GM19025 (cell line): ENCODE data around the gene ACADM.
"Not testable (repeated sequence)": the region's sequence is repeated elsewhere in the genome, so short reads cannot be mapped to it uniquely, and the experiment has no call there.

Experiments used
- ATAC-seq: cut with Tn5 transposase; IDR thresholded peaks from one replicate; pipeline ENCODE4 v1.9.1; 2021; ENCODE audit warnings: mild to moderate bottlenecking, low read depth, moderate library complexity; ENCODE audit not compliant: unreplicated experiment

Gene ACADM

DNA sequence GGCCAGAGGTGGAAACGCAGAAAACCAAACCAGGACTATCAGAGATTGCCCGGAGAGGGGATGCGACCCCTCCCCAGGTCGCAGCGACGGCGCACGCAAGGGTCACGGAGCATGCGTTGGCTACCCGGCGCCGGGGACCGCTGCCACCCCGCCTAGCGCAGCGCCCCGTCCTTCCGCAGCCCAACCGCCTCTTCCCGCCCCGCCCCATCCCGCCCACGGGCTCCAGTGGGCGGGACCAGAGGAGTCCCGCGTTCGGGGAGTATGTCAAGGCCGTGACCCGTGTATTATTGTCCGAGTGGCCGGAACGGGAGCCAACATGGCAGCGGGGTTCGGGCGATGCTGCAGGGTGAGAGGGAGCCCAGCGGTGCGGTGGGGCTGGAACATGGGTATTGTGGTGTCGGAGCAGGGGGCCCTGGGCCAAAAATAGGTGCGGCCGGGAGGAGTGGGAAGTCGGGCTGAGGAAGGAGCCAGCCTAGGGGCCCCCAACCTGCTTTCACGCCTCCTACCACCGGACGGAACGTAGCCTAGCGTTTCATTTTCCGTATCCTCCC is at the start of gene ACADM:
ACADM (plus strand) TSS at position 238 of the 551 bp plus-strand sequence; CDS start at position 317, 79 bp downstream.
- peak; percentile 92 for ATAC-seq

DNA sequence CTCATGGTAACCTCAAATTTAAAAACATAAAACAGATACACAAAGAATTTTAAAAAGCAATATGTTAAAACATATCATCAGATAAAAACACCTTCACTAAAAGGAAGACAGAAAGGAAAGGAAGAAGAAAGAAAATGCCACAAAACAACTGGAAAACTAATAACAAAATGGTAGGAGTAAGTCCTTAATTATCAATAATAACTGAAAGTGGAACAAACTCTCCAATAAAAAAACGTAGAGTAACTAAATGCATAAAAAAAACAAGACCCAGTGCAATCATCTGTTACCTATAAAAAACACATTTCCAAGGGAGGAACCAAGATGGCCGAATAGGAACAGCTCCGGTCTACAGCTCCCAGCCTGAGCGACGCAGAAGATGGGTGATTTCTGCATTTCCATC is 47.1 kb upstream of the ACADM start:
- no peak for ATAC-seq

DNA sequence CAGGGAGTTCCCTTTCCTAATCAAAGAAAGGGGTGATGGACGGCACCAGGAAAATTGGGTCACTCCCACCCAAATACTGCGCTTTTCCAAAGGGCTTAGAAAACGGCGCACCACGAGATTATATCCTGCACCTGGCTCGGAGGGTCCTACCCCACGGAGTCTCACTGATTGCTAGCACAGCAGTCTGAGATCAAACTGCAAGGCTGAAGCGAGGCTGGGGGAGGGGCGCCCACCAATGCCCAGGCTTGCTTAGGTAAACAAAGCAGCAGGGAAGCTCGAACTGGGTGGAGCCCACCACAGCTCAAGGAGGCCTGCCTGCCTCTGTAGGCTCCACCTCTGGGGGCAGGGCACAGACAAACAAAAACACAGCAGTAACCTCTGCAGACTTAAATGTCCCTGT is 46.5 kb upstream of the ACADM start:
- ATAC-seq, result not testable (repeated sequence)

DNA sequence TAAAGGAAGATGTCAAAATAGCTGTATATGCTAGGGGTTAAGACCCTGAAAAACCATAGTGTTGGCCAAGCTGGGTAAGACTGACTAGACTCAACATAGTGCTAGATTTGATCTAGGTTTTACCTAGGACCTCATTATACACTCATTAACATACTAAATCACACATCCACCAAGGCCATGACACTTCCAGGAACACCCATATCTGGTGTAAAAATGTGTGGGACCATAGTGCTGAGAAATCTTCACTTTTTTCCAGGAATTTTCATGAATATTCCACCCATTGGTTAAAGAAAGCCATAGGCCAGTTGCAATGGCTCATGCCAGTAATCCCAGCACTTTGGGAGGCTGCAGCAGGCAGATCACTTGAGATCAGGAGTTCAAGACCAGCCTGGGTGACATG is 34.0 kb upstream of the ACADM start:
- ATAC-seq, result no peak

DNA sequence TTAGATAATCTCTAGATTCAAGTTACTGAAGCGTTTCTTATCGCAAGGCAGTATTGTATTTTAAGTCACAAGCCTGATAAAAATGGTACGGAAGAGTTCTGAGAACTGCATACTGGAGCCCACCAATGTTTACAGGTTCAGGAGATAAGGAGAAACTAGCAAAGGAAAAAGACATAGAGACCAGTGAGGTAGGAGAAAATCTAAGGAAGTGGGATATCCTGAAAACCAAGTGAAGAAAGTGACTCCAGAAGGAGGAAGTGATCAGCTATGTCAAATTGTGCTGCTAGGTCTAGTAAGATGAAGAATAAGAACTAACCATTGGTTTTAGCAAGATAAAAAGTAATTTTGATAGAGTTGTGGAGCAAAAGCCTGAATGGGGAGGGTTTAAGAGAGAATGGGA is 31.0 kb upstream of the ACADM start:
- ATAC-seq, result no peak

DNA sequence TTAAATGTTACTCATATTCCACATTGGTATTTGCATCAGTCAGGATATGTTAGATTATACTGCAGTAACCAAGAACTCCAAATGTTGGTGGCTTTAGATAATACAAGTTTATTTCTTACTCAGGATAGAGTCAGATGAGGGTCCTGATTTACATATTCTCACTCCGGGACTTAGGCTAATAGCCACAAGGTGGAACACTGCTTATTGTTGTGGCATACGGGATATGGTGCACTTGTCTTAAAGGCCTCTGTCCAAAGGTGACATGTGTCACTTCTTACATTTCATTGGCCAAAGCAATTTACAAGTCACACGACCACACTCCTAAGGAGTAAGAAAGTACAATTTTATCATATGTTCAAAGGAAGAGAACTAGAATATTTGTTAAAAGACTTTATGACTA is 28.5 kb upstream of the ACADM start:
- ATAC-seq, result no peak

DNA sequence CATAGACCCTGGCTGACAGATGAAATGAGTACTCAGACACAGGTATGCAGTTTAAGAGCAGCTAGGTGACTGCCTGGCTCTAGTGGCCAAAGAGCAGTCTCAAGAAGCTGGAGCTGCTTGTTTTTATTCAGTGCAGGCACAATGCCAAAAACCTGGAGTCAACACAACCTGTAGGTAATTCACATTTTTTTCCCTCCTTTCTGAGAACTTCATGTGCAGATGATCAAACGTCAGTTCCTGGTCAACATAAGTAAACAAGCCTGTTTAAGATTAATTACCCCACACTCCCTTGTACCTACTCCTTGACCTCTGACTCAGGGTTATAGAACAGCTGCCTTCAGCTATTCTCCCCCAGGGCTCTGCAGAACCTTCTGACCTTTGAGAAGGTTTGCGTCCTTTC is 17.3 kb upstream of the ACADM start:
- no peak for ATAC-seq

DNA sequence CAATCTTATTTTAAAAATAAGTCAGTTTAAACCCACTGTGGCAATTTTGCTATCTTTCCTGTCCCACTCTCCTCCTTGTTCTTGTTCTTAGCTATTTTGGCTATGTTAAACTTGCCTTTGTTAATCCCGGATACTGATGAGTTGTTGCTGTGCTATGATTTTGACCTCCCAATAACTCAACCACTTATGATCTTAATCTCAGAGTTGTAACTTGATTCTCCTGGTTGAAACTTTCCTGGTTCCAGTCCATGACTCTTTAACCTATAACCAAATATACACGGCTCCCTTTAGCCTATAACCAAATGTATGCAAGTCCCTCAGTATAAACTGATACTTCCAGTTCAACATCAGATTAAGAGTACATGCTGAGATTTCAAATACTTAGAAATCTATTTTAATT is 15.6 kb upstream of the ACADM start:
- no peak for ATAC-seq

DNA sequence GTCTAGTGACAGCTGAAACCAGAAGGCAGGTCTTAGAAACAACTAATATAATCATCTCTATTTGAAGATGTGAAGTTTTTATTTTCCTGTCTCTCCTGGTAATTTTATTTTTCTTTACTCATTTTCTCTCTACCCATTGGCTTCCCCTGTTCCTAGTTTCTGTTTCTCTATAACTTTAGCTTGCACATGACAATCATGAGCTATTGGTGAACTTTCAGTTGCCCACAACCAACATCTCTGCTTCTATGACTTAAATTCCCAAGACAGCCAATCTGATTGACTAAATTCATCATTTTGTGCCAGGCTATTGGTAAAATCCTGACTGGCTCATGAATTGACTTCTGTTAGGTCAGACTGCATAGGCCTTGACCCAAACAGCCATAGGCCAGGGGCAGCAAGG is 13.7 kb upstream of the ACADM start:
- ATAC-seq, result no peak

DNA sequence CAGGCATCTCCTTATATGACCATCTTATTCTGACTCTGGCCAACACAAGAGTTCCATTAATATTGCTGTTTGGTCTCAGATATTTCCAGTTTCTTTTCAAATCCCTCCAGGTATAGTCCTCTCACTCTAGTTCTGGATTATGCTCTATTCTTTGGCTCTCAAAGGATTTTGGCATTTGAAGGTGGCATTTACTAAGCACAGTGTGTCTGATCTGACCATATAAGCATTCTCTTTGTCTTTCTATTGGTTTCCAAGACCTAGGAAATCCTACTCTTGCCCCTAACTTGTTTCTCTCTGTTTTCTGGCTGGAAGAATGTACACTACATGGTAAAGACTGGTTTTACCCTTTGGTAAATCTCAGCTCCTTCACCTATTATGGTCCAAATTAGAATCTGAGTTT is 12.7 kb upstream of the ACADM start:
- ATAC-seq, result no peak

DNA sequence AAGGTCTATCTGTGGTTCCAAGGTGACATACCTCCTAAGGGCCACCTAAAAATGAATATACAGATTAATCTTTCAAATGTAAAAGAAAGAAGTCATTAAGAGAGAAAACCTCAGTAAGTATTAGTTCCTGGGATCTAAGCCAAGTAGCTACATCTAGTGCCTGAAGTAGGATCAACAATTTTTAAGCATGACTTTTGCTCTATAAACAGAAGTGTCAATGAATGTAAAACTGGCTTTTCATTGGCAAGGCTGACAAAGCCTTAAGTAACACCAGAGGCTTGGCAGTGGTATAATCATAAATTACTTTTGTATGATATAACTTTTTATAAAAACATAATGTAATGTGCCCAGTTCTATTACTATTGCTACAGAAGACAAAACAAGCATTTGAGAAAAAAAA is 12.2 kb upstream of the ACADM start:
- no peak for ATAC-seq

DNA sequence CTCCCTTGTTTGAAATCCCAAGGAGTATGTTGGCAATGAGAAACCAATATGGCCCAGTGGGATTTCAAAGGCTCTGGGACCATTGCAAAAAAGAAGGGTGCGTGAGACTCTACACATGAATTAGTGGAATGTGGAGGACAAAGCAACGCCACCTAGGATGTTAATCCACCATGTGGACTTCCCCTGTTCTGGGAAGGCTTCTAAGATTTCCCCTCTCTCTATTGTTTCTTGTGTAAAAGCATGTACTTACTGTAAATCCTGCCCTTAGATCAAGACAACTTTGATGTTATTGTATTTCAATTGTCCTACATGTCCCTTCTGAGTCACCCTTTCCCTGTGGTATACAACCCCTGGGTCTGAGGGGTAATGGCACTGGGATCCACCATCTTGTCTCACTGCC is 4.7 kb upstream of the ACADM start:
- no peak for ATAC-seq

DNA sequence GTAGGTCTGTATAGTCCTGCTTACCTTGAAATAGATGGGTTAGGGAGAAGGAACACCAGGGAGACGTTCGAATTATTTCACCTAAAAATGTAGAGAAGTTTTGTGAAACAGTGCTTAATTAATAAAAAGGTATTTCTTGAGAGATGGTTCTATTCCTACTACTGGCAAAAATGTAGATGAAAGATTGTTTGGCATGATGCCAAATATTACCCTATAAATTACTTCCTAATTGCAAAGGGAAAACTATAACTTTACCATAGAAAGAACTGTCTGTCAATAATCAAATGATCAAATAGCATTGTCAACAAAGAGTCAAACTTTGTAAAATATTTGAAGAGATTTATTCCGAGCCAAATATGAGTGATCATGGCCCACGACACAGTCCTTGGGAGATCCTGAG is 4.2 kb upstream of the ACADM start:
- no peak for ATAC-seq

DNA sequence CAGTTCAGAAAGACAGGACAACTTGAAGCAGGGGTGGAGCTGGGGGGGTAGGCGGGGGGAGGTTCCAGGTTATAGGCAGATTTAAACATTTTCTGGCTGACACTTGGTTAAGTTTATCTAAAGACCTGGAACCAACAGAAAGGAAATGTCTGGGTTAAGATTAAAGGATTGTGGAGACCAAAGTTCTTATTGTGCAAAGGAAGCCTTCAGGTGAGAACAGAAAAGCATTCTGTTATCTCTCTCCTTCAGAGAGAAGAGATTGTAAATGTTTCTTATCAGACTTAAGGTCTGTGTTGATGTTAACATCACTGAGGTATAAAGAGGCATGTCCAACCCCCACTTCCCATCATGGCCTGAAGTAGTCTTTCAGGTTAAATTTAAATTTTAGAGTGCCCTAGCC is 3.7 kb upstream of the ACADM start:
- ATAC-seq, result no peak

DNA sequence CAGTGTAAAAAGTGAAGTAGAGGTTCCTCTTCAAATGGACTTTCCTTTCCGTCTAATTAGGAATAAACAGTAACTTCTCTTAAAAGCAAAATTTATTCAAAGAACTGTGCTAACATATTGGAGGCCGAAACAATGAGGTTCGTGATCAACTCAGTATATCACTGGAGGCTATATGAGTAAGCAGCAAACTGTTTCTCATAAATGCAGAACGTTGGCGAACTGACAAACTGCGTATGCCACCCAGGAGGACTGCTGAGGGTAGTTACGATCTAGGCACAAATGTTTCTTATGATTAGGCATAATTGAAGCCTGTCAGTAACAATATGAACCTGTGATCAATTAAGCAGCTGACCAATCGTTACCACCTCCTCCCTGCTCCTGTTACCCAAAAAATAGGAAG is 2.3 kb upstream of the ACADM start:
- ATAC-seq, result not testable (repeated sequence)

DNA sequence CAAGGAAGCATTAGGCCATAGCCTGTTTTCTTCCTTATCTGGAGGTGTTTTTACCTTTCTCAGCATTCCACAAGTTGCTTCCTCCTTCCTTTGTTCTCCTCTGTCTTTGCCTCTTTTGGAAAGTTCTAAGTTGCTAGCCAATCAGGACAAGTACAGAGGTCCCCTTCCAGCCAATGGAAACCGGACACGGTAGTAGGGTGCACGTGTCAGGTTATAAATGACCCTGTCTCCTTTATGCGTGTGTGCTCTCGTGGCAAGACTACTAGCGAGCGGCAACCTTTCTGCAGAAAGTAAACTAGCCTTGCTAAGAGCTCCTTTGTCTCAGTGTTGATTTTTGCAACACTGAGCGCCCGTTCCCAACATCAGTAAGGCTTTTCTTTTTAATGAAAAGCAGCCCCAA is 1.5 kb upstream of the ACADM start:
- no peak for ATAC-seq

DNA sequence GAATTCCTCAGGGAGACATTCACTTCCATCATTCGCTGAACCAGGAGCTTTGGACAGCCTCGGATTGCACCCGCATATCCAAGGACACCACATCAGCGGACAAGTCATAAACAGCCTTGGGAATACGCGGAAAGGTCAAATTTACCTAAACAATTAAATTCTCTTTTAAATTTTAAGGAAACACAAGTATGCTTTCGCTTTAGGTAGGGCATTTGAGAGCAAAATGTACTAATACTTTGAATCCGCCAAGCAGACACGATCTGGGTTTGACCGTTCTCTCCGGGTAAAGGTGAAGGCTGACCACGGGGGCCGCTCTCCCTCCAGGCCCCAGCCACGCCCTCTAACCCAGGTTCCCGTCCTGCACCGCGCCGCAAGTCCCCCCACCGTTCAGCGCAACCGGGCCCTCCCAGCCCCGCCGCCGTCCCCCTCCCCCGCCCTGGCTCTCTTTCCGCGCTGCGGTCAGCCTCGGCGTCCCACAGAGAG is 479 bp upstream of the ACADM start:
- peak; percentile 64 for ATAC-seq

DNA sequence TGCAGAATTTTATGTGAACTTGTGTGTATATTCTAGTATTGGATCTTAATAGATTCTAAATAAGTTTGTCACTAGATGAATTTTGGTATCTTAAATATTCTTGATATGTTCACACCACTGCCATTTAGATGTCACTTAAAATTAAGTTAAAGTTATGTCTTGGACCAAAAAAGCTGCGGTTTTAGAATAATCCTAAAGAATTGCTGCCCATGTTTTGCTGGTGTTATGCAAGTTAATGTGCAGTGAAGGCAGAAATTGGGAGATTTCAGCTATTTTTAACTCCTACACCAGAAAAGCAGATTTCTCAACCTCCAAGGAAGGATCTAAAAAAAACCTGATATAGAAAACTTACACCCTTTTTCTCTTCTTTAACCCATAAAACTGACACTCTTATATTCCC is 757 bp downstream of the ACADM start:
- no peak for ATAC-seq

DNA sequence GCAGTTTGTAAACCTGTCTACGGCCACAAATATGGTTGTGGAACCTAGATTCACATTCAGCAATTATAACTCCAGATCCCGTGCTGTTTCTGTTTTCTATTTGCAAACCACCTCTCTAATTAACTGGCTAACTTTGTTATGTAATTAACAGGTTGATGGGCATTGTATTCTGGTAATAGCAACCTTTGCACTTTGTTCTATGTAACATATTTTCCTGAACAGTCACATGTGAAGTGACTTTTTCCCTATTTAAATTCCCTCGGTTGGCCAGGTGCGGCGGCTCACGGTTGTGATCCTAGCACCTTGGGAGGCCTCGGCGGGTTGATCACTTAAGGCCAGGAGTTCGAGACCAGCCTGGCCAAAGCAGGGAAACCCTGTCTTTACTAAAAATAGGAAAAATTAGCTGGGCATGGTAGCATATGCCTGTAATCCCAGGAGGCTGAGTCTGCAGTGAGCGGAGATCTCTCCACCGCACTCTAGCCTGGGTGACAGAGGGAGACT is 1.4 kb downstream of the ACADM start:
- no peak for ATAC-seq

DNA sequence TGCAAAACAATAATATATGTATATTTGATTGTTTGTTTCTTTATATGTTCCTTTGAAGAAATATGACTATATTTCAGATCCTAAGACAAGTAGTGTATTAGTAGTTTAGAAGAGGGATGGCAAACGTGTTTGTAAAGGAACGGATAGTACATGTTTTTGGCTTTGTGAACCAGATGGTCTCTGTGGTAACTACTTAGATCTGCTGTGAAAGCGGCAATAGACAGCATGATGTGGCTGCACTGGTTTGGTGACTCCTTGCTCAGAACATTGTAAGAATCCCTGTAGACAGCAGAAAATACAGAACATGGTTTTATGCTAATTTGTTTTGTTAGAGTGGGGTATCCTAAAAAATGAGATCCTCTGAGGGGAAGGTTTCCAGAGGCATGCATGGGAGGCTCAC is 3.1 kb downstream of the ACADM start:
- ATAC-seq, result no peak

DNA sequence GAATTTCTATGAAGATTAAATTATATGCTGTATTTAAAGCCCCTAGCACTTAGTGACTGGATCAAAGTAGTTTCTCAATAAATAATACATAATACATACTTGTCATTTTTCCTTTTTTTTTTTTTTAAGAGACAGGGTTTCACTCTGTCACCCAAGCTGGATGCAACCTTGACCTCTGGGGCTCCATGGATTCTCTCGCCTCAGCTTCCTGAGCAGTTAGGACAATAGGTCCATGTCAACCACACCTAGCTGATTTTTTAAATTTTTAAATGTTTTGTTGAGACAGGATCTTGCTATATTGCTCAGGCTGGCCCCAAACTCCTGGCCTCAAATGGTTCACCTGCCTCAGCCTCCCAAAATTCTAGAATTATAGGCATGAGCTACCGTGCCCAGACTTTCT is 5.9 kb downstream of the ACADM start:
- ATAC-seq, result no peak

DNA sequence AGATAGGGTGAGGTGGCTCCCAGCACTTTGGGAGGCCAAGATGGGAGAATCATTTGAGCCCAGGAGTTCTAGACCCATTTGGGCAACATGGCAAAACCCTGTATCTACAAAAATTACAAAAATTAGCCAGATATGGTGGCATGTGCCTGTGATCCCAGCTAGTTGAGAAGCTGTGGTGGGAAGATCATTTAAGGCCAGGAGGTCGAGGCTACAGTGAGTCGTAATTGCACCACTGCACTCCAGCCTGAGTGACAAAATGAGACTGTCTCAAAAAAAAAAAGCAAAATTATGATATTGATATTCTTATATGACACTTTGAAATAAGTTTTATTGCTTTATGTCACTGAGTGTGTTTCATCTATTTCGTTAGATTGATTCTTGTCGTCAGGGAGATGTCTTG is 7.4 kb downstream of the ACADM start:
- no peak for ATAC-seq

DNA sequence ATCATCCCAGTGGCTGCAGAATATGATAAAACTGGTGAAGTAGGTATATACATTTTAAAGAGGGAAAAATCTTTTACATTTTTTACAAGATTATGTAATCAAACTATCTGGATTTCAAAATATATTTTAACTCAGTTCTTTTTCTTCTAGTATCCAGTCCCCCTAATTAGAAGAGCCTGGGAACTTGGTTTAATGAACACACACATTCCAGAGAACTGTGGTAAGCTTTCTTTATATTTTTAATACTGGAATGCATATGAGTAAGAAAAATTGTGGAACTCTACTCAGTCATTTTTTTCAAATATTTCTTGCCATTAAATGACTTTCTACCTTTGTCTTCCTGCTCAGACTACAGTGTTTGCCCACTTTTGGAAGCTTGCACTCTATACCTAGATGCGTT is 8.2 kb downstream of the ACADM start:
- ATAC-seq, result no peak
